NB4 (cell line): Measurements from ENCODE around the gene SLC11A1.

ENCODE experiments used
- POLR2A ChIP-seq: IDR thresholded peaks from 2 replicates; pipeline ENCODE4 v1.6.1; 2011; ENCODE audit warnings: mild to moderate bottlenecking; ENCODE audit not compliant: insufficient read length; ENCODE audit errors: extremely low read depth
- TF ChIP-seq, protein P1 (sequence below): IDR thresholded peaks from one replicate; pipeline ENCODE4 v1.5.1; 2012; ENCODE audit warnings: low read depth, low read length

- TF ChIP-seq, protein P1, sequence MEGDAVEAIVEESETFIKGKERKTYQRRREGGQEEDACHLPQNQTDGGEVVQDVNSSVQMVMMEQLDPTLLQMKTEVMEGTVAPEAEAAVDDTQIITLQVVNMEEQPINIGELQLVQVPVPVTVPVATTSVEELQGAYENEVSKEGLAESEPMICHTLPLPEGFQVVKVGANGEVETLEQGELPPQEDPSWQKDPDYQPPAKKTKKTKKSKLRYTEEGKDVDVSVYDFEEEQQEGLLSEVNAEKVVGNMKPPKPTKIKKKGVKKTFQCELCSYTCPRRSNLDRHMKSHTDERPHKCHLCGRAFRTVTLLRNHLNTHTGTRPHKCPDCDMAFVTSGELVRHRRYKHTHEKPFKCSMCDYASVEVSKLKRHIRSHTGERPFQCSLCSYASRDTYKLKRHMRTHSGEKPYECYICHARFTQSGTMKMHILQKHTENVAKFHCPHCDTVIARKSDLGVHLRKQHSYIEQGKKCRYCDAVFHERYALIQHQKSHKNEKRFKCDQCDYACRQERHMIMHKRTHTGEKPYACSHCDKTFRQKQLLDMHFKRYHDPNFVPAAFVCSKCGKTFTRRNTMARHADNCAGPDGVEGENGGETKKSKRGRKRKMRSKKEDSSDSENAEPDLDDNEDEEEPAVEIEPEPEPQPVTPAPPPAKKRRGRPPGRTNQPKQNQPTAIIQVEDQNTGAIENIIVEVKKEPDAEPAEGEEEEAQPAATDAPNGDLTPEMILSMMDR, result no peak
- TF ChIP-seq POLR2A, result no peak
These were observed 62.8 kb downstream of the SLC11A1 start for GRCh38 chr2:218444692-218445357.
